GM12878 (cell line): ENCODE results near the gene RPS5. TPM values are rescaled to one million over a fixed set of nuclear protein-coding genes. Genes with fewer than 3 reads are reported as not detected.

Experiments
- BACH1 ChIP-seq: fragments of 450-650 bp; IDR thresholded peaks from 2 replicates; pipeline ENCODE4 v1.6.1; 2017; ENCODE audit warnings: mild to moderate bottlenecking, borderline replicate concordance
- CBX3 ChIP-seq: fragments of 200-600 bp; sonication (generic); IDR thresholded peaks from 2 replicates; pipeline ENCODE4 v1.6.1; 2016; ENCODE audit warnings: low read depth, borderline replicate concordance
- CHD1 ChIP-seq: IDR thresholded peaks from 2 replicates; pipeline ENCODE4 v1.6.1; 2012; ENCODE audit warnings: low read depth, low read length, improper control_type of control experiment
- CREB1 ChIP-seq: IDR thresholded peaks from 2 replicates; pipeline ENCODE4 v1.6.1; 2012; ENCODE audit warnings: low read depth, mild to moderate bottlenecking, inconsistent platforms
- EP300 ChIP-seq, 2 experiments: fragments of 150-350 bp in 1 of 2; IDR thresholded peaks; 2 replicates each; pipeline ENCODE4 v1.6.1; 2011 to 2012; ENCODE audit warnings: low read depth in 2 of 2, low read length in 2 of 2, borderline replicate concordance in 1 of 2, improper control_type of control experiment in 1 of 2, inconsistent platforms in 1 of 2; ENCODE audit not compliant: control insufficient read depth in 1 of 2
- FOS ChIP-seq: IDR thresholded peaks from 3 replicates; pipeline ENCODE4 v1.6.1; 2011; ENCODE audit warnings: borderline replicate concordance; ENCODE audit not compliant: insufficient read length; ENCODE audit errors: extremely low read depth
- FOXM1 ChIP-seq: IDR thresholded peaks from 2 replicates; pipeline ENCODE4 v1.6.1; 2012; ENCODE audit warnings: low read depth, mild to moderate bottlenecking, inconsistent platforms, low read length, moderate library complexity
- GATAD2B ChIP-seq: fragments of 450-650 bp; conservative IDR thresholded peaks from 2 replicates; pipeline ENCODE4 v1.6.1; 2017; ENCODE audit warnings: low read depth, mild to moderate bottlenecking, moderate library complexity
- HDAC2 ChIP-seq: fragments of 200-600 bp; sonication (generic); IDR thresholded peaks from 2 replicates; pipeline ENCODE4 v1.6.1; 2017
- JUNB ChIP-seq: IDR thresholded peaks from 2 replicates; pipeline ENCODE4 v1.6.1; 2016; ENCODE audit warnings: antibody characterized with exemption, mild to moderate bottlenecking
- LARP7 ChIP-seq: fragments of 450-650 bp; IDR thresholded peaks from 2 replicates; pipeline ENCODE4 v1.6.1; 2017; ENCODE audit warnings: mild to moderate bottlenecking
- MYB ChIP-seq: fragments of 150-350 bp; IDR thresholded peaks from 2 replicates; pipeline ENCODE4 v1.6.1; 2014; ENCODE audit warnings: mild to moderate bottlenecking, low read depth, low read length, borderline replicate concordance
- NFYA ChIP-seq: IDR thresholded peaks from 2 replicates; pipeline ENCODE4 v1.6.1; 2011; ENCODE audit warnings: low read depth, mild to moderate bottlenecking, low read length, improper control_type of control experiment, borderline replicate concordance
- PML ChIP-seq: IDR thresholded peaks from 2 replicates; pipeline ENCODE4 v1.6.1; 2012; ENCODE audit warnings: low read length, inconsistent platforms
- RAD21 ChIP-seq: IDR thresholded peaks from 2 replicates; pipeline ENCODE4 v1.6.1; 2011; ENCODE audit warnings: mild to moderate bottlenecking, low read depth, low read length, moderate library complexity; ENCODE audit not compliant: insufficient read depth
- RBBP5 ChIP-seq: fragments of 200-600 bp; sonication (generic); conservative IDR thresholded peaks from 2 replicates; pipeline ENCODE4 v1.6.1; 2016
- SMAD5 ChIP-seq: IDR thresholded peaks from 2 replicates; pipeline ENCODE4 v1.6.1; 2016; ENCODE audit warnings: antibody characterized with exemption, low read depth
- TCF7 ChIP-seq: IDR thresholded peaks from 2 replicates; pipeline ENCODE4 v1.6.1; 2014; ENCODE audit warnings: antibody characterized with exemption, borderline replicate concordance
- YY1 ChIP-seq: IDR thresholded peaks from 2 replicates; pipeline ENCODE4 v1.6.1; 2011; ENCODE audit warnings: low read depth, mild to moderate bottlenecking, low read length
- polyA plus RNA-seq, 11 experiments: library from polyadenylated mRNA; depleted of rRNA in 4 of 11; unstranded in 6 of 11; stranded (reverse) in 5 of 11; fragments of >200 nt; fragmentation: Nextera tagmentation in 4 of 11; fragmentation: Illumina TruSeq in 1 of 11; extraction: Ambion mirVana in 4 of 11; extraction: Trizol in 1 of 11; gene quantifications; 1 replicate in 1 of 11; 2 replicates in 10 of 11; pipeline versions ENCODE4 v1.2.1 to v1.2.3, GENCODE V29; 2011 to 2016; ENCODE audit warnings: inconsistent platforms in 2 of 11, missing spikeins in 2 of 11, low read depth in 1 of 11
- total RNA-seq, 4 experiments: library from RNA; depleted of rRNA in 3 of 4; stranded (reverse); fragments of >200 nt in 3 of 4; fragmentation: Illumina TruSeq in 1 of 4; extraction: Trizol in 1 of 4; gene quantifications; 2 replicates each; pipeline versions ENCODE4 v1.2.1 to v1.2.3, GENCODE V29; 2013 to 2021
- TF ChIP-seq, protein P1 (sequence below): fragments of 450-650 bp; IDR thresholded peaks from 2 replicates; pipeline ENCODE4 v1.6.1; 2016; ENCODE audit warnings: mild to moderate bottlenecking
- TF ChIP-seq, protein P2 (sequence below): IDR thresholded peaks from 2 replicates; pipeline ENCODE4 v1.6.1; 2011; ENCODE audit warnings: borderline replicate concordance, low read depth, mild to moderate bottlenecking, moderate library complexity, low read length; ENCODE audit not compliant: insufficient read depth, poor library complexity, severe bottlenecking
- TF ChIP-seq, protein P3 (sequence below): fragments of 150-350 bp; IDR thresholded peaks from 2 replicates; pipeline ENCODE4 v1.6.1; 2016; ENCODE audit warnings: low read depth, low read length
- TF ChIP-seq, protein P4 (sequence below): fragments of 450-650 bp; IDR thresholded peaks from 2 replicates; pipeline ENCODE4 v1.6.1; 2017; ENCODE audit warnings: mild to moderate bottlenecking

Gene RPS5
- total and polyA plus RNA-seq, 10 of the 15 experiments (the other 5 are each of a cell fraction or from before 2014, with no cell fraction given) = 1,284 to 3,652 (median 1,922) TPM

DNA sequence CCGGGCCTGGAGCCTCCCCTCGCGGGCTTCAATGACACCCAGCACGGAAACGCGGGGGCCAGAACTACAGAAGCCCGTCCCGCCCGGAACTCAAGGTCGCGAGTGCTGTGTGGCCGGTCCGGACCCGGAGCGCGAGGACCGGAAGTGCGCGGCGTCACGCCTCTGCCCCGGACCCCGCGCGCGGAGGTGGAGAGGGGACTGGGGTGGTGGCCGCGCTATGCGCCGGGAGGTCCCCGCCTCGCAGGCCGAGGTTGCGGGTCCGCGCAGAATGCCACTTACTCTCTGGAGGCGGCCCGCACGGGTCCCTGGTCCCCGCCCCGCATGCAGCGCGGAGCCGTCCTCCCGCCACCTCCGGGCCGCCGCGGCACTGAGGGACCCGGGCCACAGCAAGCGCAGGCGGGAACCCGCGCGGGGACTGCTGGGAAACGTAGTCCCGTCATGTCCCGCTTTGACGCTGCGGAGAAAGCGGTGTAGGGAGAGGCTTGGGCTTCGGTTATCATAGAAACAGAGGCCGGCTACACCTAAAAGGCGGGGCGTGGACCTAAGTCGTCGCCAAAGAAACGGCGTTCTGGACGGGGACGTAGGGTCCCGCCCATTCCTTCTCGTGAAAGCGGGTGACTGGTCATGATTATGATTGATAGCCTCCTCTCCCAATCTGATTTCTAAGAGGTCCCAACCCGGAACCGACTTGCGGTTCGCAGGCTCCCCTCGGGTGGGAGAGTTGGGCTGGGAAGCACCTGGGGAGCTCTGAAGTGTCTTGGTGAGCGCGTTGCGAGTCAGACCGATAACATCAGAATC, 6.2 kb upstream of the RPS5 start, which contains the start of gene ZNF837 (continued):
- TF ChIP-seq, protein P1, sequence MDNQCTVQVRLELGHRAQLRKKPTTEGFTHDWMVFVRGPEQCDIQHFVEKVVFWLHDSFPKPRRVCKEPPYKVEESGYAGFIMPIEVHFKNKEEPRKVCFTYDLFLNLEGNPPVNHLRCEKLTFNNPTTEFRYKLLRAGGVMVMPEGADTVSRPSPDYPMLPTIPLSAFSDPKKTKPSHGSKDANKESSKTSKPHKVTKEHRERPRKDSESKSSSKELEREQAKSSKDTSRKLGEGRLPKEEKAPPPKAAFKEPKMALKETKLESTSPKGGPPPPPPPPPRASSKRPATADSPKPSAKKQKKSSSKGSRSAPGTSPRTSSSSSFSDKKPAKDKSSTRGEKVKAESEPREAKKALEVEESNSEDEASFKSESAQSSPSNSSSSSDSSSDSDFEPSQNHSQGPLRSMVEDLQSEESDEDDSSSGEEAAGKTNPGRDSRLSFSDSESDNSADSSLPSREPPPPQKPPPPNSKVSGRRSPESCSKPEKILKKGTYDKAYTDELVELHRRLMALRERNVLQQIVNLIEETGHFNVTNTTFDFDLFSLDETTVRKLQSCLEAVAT = no peak
- TF ChIP-seq JUNB (no peak), BACH1 (peak; percentile 94), CREB1 (peak; percentile 90), MYB (no peak), YY1 (peak; percentile 90), RBBP5 (no peak), LARP7 (peak; percentile 100), CHD1 (peak; percentile 86; the same call in 1 of the 2 replicates), NFYA (peak; percentile 41; the same call in 1 of the 2 replicates), HDAC2 (no peak), FOS (peak; percentile 59), TCF7 (no peak), FOXM1 (no peak; the same call in 1 of the 2 replicates), RAD21 (no peak), CBX3 (no peak), GATAD2B (peak; percentile 96), SMAD5 (peak; percentile 73), EP300 (IDR thresholded peaks at IDR 0.05; ENCODE audit: borderline replicate concordance in 1 of 2, control insufficient read depth in 1 of 2, low read depth in 2 of 2, low read length in 2 of 2) (no peak), PML (peak; percentile 86)
- TF ChIP-seq, protein P2, sequence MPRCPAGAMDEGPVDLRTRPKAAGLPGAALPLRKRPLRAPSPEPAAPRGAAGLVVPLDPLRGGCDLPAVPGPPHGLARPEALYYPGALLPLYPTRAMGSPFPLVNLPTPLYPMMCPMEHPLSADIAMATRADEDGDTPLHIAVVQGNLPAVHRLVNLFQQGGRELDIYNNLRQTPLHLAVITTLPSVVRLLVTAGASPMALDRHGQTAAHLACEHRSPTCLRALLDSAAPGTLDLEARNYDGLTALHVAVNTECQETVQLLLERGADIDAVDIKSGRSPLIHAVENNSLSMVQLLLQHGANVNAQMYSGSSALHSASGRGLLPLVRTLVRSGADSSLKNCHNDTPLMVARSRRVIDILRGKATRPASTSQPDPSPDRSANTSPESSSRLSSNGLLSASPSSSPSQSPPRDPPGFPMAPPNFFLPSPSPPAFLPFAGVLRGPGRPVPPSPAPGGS = no peak
- TF ChIP-seq, protein P3, sequence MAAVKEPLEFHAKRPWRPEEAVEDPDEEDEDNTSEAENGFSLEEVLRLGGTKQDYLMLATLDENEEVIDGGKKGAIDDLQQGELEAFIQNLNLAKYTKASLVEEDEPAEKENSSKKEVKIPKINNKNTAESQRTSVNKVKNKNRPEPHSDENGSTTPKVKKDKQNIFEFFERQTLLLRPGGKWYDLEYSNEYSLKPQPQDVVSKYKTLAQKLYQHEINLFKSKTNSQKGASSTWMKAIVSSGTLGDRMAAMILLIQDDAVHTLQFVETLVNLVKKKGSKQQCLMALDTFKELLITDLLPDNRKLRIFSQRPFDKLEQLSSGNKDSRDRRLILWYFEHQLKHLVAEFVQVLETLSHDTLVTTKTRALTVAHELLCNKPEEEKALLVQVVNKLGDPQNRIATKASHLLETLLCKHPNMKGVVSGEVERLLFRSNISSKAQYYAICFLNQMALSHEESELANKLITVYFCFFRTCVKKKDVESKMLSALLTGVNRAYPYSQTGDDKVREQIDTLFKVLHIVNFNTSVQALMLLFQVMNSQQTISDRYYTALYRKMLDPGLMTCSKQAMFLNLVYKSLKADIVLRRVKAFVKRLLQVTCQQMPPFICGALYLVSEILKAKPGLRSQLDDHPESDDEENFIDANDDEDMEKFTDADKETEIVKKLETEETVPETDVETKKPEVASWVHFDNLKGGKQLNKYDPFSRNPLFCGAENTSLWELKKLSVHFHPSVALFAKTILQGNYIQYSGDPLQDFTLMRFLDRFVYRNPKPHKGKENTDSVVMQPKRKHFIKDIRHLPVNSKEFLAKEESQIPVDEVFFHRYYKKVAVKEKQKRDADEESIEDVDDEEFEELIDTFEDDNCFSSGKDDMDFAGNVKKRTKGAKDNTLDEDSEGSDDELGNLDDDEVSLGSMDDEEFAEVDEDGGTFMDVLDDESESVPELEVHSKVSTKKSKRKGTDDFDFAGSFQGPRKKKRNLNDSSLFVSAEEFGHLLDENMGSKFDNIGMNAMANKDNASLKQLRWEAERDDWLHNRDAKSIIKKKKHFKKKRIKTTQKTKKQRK = no peak
- TF ChIP-seq, protein P4, sequence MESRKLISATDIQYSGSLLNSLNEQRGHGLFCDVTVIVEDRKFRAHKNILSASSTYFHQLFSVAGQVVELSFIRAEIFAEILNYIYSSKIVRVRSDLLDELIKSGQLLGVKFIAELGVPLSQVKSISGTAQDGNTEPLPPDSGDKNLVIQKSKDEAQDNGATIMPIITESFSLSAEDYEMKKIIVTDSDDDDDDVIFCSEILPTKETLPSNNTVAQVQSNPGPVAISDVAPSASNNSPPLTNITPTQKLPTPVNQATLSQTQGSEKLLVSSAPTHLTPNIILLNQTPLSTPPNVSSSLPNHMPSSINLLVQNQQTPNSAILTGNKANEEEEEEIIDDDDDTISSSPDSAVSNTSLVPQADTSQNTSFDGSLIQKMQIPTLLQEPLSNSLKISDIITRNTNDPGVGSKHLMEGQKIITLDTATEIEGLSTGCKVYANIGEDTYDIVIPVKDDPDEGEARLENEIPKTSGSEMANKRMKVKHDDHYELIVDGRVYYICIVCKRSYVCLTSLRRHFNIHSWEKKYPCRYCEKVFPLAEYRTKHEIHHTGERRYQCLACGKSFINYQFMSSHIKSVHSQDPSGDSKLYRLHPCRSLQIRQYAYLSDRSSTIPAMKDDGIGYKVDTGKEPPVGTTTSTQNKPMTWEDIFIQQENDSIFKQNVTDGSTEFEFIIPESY = no peak
